GM18861 (cell line): Measurements from ENCODE around the gene GTPBP2.

Source experiments
- ATAC-seq: cut with Tn5 transposase; IDR thresholded peaks from one replicate; pipeline ENCODE4 v1.9.1; 2021; ENCODE audit not compliant: unreplicated experiment

GTPBP2 gene

GRCh38 chr6:43578748-43579147, 50.3 kb downstream of the GTPBP2 start:
- ATAC-seq, result no peak

GRCh38 chr6:43575772-43576551, 53.1 kb downstream of the GTPBP2 start, which contains the start of the genes POLH and XPO5:
Gene POLH (plus strand): TSS chr6:43576185. CDS start chr6:43582320, 6,135 bp downstream.
Gene XPO5 (minus strand): TSS chr6:43576038. CDS start chr6:43575864, 174 bp downstream.
- peak; percentile 75 for ATAC-seq

- peak; percentile 17 for ATAC-seq
These were observed 53.8 kb downstream of the GTPBP2 start for GRCh38 chr6:43575105-43575771.

GRCh38 chr6:43572015-43572414, 57.0 kb downstream of the GTPBP2 start:
- ATAC-seq, result no peak

GRCh38 chr6:43570876-43571441, 58.1 kb downstream of the GTPBP2 start:
- ATAC-seq, result no peak
